Neural cell (in vitro differentiated cells): Measurements from ENCODE around the gene ENC1. TPM values are rescaled to one million over a fixed set of nuclear protein-coding genes. Genes with fewer than 3 reads are reported as not detected.
"Not testable (repeated sequence)": the region's sequence is repeated elsewhere in the genome, so short reads cannot be mapped to it uniquely, and the experiment has no call there.

Source experiments
- H2AFZ ChIP-seq: fragments of 200-600, 300-800 bp; sonication (generic), shearing (Covaris generic); 2 replicates; pipeline ENCODE4 v1.6.0; 2014; ENCODE audit warnings: low read depth, mild to moderate bottlenecking, antibody characterized with exemption, low read length, moderate library complexity
- H3F3A ChIP-seq: fragments of 200-600 bp; shearing (Covaris generic); 2 replicates; pipeline ENCODE4 v1.6.1; 2016; ENCODE audit warnings: mild to moderate bottlenecking, moderate library complexity, mixed read lengths, antibody characterized with exemption, low read length; ENCODE audit not compliant: insufficient read depth, poor library complexity, severe bottlenecking
- H3K27ac ChIP-seq: fragments of 200-600, 300-800 bp; sonication (generic), shearing (Covaris generic); 2 replicates; pipeline ENCODE4 v1.5.1; 2014; ENCODE audit warnings: mild to moderate bottlenecking, low read length, moderate library complexity
- H3K27me3 ChIP-seq: fragments of 300-800, 200-600 bp; sonication (generic), shearing (Covaris generic); 2 replicates; pipeline ENCODE4 v1.6.0; 2014; ENCODE audit warnings: mild to moderate bottlenecking, low read depth, low read length, moderate library complexity; ENCODE audit not compliant: insufficient read depth
- H3K36me3 ChIP-seq: fragments of 300-800, 200-600 bp; sonication (generic), shearing (Covaris generic); 2 replicates; pipeline ENCODE4 v1.5.1; 2014; ENCODE audit warnings: mild to moderate bottlenecking, antibody characterized with exemption, low read length, moderate library complexity; ENCODE audit not compliant: insufficient read depth
- H3K4me2 ChIP-seq: fragments of 300-800, 200-600 bp; sonication (generic), shearing (Covaris generic); 2 replicates; pipeline ENCODE4 v1.6.0; 2014; ENCODE audit warnings: mild to moderate bottlenecking, low read length
- H3K4me3 ChIP-seq: fragments of 300-800, 200-600 bp; sonication (generic), shearing (Covaris generic); 2 replicates; pipeline ENCODE4 v1.5.1; 2014; ENCODE audit warnings: mild to moderate bottlenecking, low read length, moderate library complexity
- H3K79me2 ChIP-seq: fragments of 200-600 bp; shearing (Covaris generic); replicated peaks from 2 replicates; pipeline ENCODE4 v1.6.0; 2014; ENCODE audit warnings: mild to moderate bottlenecking, low read length, moderate library complexity; ENCODE audit not compliant: insufficient read depth
- H3K9ac ChIP-seq: fragments of 300-800, 200-600 bp; sonication (generic), shearing (Covaris generic); 2 replicates; pipeline ENCODE4 v1.6.1; 2016; ENCODE audit warnings: mild to moderate bottlenecking, low read length, mixed read lengths
- H3K9me2 ChIP-seq: fragments of 200-600 bp; shearing (Covaris generic); 2 replicates; pipeline ENCODE4 v1.6.1; 2016; ENCODE audit warnings: mild to moderate bottlenecking, low read length, mixed read lengths; ENCODE audit not compliant: insufficient read depth
- H3K9me3 ChIP-seq: fragments of 200-600, 300-800 bp; sonication (generic), shearing (Covaris generic); 2 replicates; pipeline ENCODE4 v1.6.1; 2016; ENCODE audit warnings: mild to moderate bottlenecking, mixed run types, low read length, moderate library complexity, mixed read lengths
- H4K20me1 ChIP-seq: fragments of 200-600 bp; shearing (Covaris generic); 2 replicates; pipeline ENCODE4 v1.6.1; 2016; ENCODE audit warnings: mild to moderate bottlenecking, mixed run types; ENCODE audit not compliant: insufficient read depth
- EP300 ChIP-seq: fragments of 450-650 bp; conservative IDR thresholded peaks from 2 replicates; pipeline ENCODE4 v1.6.1; 2014; ENCODE audit warnings: antibody characterized with exemption, mild to moderate bottlenecking, moderate library complexity; ENCODE audit not compliant: poor library complexity, severe bottlenecking
- EZH2 ChIP-seq: fragments of 200-600, 300-800 bp; shearing (Covaris generic), sonication (generic); IDR thresholded peaks from 2 replicates; pipeline ENCODE4 v1.6.1; 2014; ENCODE audit warnings: antibody characterized with exemption, low read length, borderline replicate concordance, mild to moderate bottlenecking; ENCODE audit not compliant: insufficient read depth, poor library complexity, severe bottlenecking
- MXI1 ChIP-seq: fragments of 450-650 bp; conservative IDR thresholded peaks from 2 replicates; pipeline ENCODE4 v1.6.1; 2014; ENCODE audit warnings: antibody characterized with exemption, mild to moderate bottlenecking; ENCODE audit not compliant: poor library complexity, severe bottlenecking
- POLR2AphosphoS5 ChIP-seq: IDR thresholded peaks from 2 replicates; pipeline ENCODE4 v1.6.1; 2012
- RAD21 ChIP-seq: fragments of 450-650 bp; conservative IDR thresholded peaks from 2 replicates; pipeline ENCODE4 v1.6.1; 2014; ENCODE audit warnings: antibody characterized with exemption, mild to moderate bottlenecking, moderate library complexity
- SMC3 ChIP-seq: fragments of 450-650 bp; conservative IDR thresholded peaks from 2 replicates; pipeline ENCODE4 v1.6.1; 2014; ENCODE audit warnings: antibody characterized with exemption, mild to moderate bottlenecking, moderate library complexity; ENCODE audit not compliant: poor library complexity
- TAF1 ChIP-seq: IDR thresholded peaks from 2 replicates; pipeline ENCODE4 v1.6.1; 2012; ENCODE audit warnings: low read depth
- polyA plus RNA-seq: library from polyadenylated mRNA; depleted of rRNA; stranded (reverse); fragments of >200 nt; gene quantifications from 2 replicates; pipeline ENCODE4 v1.2.3, GENCODE V29; 2014
- TF ChIP-seq, protein P1 (sequence below): fragments of 450-650 bp; IDR thresholded peaks from 2 replicates; pipeline ENCODE4 v1.5.1; 2014; ENCODE audit warnings: antibody characterized with exemption, mild to moderate bottlenecking, moderate library complexity; ENCODE audit not compliant: poor library complexity, severe bottlenecking
- TF ChIP-seq, protein P2 (sequence below): IDR thresholded peaks from 2 replicates; pipeline ENCODE4 v1.6.1; 2012; ENCODE audit warnings: borderline replicate concordance

The ENC1 gene
- polyA plus RNA-seq, 1 donor from 2014 or later, result 449 TPM

DNA sequence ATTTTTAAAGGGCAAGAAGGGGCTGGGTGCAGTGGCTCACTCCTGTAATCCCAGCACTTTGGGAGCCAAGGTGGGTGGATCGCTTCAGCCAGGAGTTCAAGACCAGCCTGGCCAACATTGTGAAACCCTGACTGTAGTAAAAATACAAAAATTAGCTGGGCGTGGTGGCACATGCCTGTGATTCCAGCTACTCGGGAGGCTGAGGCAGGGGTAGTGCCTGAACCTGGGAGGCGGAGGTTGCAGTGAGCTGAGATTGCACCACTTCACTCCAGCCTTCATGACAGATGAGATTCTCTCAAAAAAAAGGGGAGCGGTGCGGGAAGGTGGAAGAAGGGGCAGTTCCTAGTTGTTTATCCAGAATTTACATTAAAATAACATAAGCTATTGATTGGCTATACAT, 35.9 kb upstream of the ENC1 start:
- H3K4me3 ChIP-seq, H3K9me3 ChIP-seq, H3K27me3 ChIP-seq, H4K20me1 ChIP-seq, H3K36me3 ChIP-seq, H3K27ac ChIP-seq, H3F3A ChIP-seq, H2AFZ ChIP-seq, H3K9me2 ChIP-seq, H3K79me2 ChIP-seq, H3K4me2 ChIP-seq, H3K9ac ChIP-seq: not testable (repeated sequence)

DNA sequence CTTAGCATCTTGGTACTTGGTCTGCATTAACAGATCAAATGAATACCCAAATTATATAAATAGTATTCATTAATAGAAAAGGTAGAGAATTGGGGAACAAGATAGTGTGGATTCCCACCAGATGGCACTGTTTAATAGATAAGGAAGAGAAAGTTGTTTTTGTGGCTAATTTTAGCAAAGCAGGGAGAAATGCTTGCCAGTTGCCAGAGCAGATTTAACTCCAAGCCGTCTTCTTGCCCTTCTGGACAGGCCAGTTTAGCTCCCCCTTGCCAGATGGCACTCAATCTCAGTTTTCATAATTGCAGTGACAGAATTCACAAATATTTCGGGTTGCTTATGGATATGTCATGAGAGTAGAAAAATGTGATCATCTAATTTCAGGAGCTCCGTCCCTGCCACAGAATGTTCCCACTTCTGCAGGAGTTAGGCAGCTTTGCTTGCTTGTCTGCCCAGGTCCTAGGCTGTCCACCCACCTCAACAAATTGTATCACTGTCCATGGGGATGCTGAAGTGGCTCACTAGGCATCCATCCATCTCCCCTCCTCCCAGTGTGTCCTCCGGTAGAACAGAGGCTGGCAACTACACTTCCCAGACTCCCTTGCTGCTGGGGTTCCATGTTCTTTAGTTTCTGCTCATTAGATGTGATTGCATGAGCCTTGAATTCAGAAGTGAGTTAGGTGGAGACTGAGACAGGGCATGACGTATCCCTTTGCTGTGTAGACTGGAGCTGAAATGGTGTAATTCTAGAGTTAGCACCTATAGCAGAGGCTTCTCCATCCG, 32.7 kb upstream of the ENC1 start:
- Histone ChIP-seq H3K27me3 (no peaks in the 10 kb centered on the region), H3K4me3 (no peak overlapping the region), H3K9me3 (no peaks in the 10 kb centered on the region), H3F3A (no peaks in the 10 kb centered on the region), H3K9me2 (no peaks in the 10 kb centered on the region), H3K9ac (no peak overlapping the region), H2AFZ (no peak overlapping the region), H3K36me3 (no peaks in the 10 kb centered on the region), H3K27ac (no peak overlapping the region), H3K4me2 (no peak overlapping the region), H4K20me1 (no peaks in the 10 kb centered on the region), H3K79me2 (no peaks in the 10 kb centered on the region)
- TF ChIP-seq EZH2 (no peak), POLR2AphosphoS5 (no peak), SMC3 (peak; percentile 81), TAF1 (no peak), MXI1 (no peak), RAD21 (peak; percentile 76)
- TF ChIP-seq, protein P1, sequence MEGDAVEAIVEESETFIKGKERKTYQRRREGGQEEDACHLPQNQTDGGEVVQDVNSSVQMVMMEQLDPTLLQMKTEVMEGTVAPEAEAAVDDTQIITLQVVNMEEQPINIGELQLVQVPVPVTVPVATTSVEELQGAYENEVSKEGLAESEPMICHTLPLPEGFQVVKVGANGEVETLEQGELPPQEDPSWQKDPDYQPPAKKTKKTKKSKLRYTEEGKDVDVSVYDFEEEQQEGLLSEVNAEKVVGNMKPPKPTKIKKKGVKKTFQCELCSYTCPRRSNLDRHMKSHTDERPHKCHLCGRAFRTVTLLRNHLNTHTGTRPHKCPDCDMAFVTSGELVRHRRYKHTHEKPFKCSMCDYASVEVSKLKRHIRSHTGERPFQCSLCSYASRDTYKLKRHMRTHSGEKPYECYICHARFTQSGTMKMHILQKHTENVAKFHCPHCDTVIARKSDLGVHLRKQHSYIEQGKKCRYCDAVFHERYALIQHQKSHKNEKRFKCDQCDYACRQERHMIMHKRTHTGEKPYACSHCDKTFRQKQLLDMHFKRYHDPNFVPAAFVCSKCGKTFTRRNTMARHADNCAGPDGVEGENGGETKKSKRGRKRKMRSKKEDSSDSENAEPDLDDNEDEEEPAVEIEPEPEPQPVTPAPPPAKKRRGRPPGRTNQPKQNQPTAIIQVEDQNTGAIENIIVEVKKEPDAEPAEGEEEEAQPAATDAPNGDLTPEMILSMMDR, result peak; percentile 70

DNA sequence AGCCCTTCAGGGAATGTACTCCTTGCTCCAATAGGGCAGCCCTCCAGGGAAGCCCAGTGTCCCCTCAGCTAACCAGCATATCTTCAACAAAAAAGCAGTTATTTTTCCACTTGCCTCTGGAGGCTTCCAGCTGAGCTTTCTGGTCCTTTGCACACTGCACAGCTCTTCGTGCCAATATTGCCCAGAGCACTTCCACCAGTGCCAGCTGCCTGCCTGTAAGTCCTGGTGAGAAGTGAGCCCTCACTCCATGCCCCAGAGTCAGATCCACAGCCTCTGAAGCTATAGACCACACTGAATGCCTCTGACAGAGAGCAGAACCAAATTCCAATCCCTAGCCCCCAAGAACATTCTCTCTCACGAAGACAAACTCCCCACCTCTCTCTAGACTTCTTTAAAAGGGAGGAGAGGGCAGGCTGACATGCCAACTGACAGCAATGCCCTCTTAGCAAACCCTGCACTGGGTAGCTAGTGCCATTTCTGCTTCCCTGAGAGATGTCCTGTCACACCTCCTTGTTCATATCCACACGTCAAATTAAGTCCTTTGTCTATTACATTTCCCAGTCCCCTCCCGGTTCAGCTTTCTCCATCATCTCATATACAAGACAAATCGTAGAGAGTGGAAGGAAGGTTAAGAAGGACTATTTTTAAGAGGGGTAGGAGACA, 31.8 kb upstream of the ENC1 start:
- H3K27ac ChIP-seq, result no peak overlapping the region
- TF ChIP-seq EZH2 (no peak), POLR2AphosphoS5 (no peak), TAF1 (no peak), RAD21 (no peak), EP300 (no peak), SMC3 (no peak), MXI1 (no peak)
- TF ChIP-seq, protein P1, result no peak
- TF ChIP-seq, protein P2, sequence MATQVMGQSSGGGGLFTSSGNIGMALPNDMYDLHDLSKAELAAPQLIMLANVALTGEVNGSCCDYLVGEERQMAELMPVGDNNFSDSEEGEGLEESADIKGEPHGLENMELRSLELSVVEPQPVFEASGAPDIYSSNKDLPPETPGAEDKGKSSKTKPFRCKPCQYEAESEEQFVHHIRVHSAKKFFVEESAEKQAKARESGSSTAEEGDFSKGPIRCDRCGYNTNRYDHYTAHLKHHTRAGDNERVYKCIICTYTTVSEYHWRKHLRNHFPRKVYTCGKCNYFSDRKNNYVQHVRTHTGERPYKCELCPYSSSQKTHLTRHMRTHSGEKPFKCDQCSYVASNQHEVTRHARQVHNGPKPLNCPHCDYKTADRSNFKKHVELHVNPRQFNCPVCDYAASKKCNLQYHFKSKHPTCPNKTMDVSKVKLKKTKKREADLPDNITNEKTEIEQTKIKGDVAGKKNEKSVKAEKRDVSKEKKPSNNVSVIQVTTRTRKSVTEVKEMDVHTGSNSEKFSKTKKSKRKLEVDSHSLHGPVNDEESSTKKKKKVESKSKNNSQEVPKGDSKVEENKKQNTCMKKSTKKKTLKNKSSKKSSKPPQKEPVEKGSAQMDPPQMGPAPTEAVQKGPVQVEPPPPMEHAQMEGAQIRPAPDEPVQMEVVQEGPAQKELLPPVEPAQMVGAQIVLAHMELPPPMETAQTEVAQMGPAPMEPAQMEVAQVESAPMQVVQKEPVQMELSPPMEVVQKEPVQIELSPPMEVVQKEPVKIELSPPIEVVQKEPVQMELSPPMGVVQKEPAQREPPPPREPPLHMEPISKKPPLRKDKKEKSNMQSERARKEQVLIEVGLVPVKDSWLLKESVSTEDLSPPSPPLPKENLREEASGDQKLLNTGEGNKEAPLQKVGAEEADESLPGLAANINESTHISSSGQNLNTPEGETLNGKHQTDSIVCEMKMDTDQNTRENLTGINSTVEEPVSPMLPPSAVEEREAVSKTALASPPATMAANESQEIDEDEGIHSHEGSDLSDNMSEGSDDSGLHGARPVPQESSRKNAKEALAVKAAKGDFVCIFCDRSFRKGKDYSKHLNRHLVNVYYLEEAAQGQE, result no peak
- no peak overlapping the region for H3K4me3 ChIP-seq
- no peaks in the 10 kb centered on the region for H4K20me1 ChIP-seq
- no peaks in the 10 kb centered on the region for H3K36me3 ChIP-seq
- H3K79me2 ChIP-seq, result no peaks in the 10 kb centered on the region
- H3K9me3 ChIP-seq, result no peaks in the 10 kb centered on the region
- H3K9ac ChIP-seq, result no peak overlapping the region
- H2AFZ ChIP-seq, result no peak overlapping the region
- H3K27me3 ChIP-seq, result no peaks in the 10 kb centered on the region
- H3K9me2 ChIP-seq, result no peaks in the 10 kb centered on the region
- no peaks in the 10 kb centered on the region for H3F3A ChIP-seq
- no peak overlapping the region for H3K4me2 ChIP-seq
